ENCODE data around the gene LYZL2.
"Not testable (repeated sequence)": the region's sequence is repeated elsewhere in the genome, so short reads cannot be mapped to it uniquely, and the experiment has no call there.

LYZL2 gene

DNA sequence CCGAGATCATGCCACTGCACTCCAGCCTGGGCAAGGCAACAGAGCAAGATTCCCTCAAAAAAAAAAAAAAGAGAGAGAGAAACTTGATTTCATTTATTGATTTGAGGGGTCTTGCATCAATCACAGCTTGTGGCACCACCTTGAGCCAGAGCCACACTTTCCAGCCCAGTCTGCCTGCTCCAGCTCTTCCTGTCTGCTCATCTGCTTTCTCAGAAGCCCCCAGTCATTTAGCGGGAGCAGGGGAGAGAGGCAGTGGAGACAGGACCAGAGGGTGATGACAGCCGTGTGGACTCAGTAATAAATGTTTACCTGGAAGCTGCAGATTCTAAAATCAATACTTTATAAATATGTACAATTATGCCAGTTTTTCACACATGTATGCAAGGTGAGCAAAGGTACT lies 30.8 kb upstream of the LYZL2 start:
- H3K36me3 ChIP-seq (ENCODE audit: control insufficient read depth, insufficient read depth, low read length, severe bottlenecking); DNase-seq (ENCODE audit: low read depth); H3K9ac ChIP-seq (ENCODE audit: low read length); H3K4me3 ChIP-seq (ENCODE audit: low read length); H3K4me1 ChIP-seq (ENCODE audit: control insufficient read depth, insufficient read depth, low read length); H3K9me3 ChIP-seq (ENCODE audit: control insufficient read depth, low read length); H3K27me3 ChIP-seq (replicated peaks; ENCODE audit: control insufficient read depth, insufficient read depth, low read length): not testable (repeated sequence)

DNA sequence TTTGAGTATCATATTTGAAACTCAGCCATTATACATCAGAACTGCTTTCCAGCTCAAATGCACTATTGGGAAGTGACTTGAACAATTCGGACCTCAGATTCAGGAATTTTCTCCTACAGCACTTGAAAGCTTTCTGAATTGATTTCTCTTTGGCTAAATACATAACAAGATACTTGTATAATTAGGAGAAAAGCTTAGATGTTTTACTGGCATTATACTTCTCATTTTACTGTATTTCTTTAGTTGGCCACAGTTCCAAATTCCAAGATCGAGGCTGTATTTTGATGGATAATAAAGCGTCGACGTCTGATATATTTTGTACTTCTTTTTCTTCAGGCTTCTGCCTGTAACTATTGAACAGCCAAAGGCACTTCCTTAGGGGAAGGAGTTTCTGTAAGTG lies 26.7 kb upstream of the LYZL2 start:
- no peaks in the 10 kb centered on the region for H3K27me3 ChIP-seq (replicated peaks; ENCODE audit: control insufficient read depth, insufficient read depth, low read length)
- no peak overlapping the region for H3K4me3 ChIP-seq (ENCODE audit: low read length)
- peaks cover 8% of the 10 kb centered on the region for H3K4me1 ChIP-seq (ENCODE audit: control insufficient read depth, insufficient read depth, low read length)
- DNase-seq (ENCODE audit: low read depth), result no peak
- H3K36me3 ChIP-seq (ENCODE audit: control insufficient read depth, insufficient read depth, low read length, severe bottlenecking), result no peaks in the 10 kb centered on the region
- H3K9me3 ChIP-seq (ENCODE audit: control insufficient read depth, low read length), result no peaks in the 10 kb centered on the region
- H3K9ac ChIP-seq (ENCODE audit: low read length), result no peak overlapping the region

DNA sequence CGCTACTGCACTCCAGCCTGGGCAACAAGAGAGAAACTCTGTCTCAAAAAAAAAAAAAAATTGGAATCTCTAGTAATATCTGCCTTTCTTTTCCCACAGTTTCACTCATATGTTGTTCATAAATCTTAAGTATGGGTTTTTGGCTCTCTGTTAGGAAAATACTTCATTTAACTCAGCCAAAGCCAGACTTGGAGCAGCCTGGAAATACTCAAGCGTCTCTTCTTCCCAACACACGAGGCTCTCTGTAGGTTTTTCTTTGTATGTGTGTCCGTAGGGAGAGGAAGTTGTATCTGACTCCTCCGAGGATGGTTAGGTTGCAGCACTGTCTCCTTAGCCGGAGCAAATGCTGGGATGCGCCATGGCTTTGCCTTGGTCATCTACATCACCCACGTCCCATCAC lies 25.4 kb upstream of the LYZL2 start:
- not testable (repeated sequence) for DNase-seq (ENCODE audit: low read depth); H3K9ac ChIP-seq (ENCODE audit: low read length); H3K9me3 ChIP-seq (ENCODE audit: control insufficient read depth, low read length); H3K36me3 ChIP-seq (ENCODE audit: control insufficient read depth, insufficient read depth, low read length, severe bottlenecking); H3K27me3 ChIP-seq (replicated peaks; ENCODE audit: control insufficient read depth, insufficient read depth, low read length); H3K4me3 ChIP-seq (ENCODE audit: low read length)
- H3K4me1 ChIP-seq (ENCODE audit: control insufficient read depth, insufficient read depth, low read length), result peaks cover 12% of the 10 kb centered on the region

DNA sequence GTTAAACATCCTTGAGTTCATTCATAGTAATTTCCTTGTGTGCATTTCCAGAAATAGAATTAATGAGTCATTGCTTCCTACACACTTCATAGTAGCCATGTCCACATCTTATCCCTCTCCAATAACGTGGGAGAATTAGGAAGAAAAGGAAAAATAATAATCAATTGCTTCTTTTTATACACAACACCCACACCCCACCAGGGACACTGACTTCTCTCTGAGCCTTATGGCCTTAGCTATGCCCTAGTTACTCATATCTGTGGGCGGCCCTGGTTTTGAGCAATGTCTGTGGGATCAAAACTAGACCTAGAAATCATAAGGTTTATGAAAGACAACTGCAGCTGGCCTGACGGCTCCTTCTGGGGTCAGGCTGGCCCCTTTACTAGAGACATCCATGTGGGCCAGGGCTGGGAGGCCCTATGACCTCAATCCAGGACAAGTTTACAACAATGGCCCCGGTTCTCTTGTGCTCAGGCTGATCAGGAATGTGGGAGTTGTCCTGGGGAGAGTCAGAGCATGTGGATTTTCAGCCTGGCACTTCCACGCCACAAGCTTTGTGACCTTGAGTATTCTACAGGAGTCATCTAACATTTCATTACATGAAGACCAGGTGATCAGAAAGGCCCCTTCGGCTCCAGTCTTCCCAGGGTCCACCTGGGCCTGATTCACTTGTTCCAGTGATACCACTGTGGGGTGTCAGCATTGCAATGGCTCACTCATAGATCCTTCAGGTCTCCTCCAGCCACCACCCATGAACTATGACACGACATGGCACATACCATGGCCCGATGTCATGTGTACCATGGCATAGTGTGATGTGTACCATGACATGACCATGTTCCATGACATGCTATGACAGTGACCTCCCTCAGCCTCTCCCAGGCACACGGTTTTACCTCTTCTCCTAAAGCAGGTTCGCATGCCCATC lies 22.2 kb upstream of the LYZL2 start:
- H3K9me3 ChIP-seq (ENCODE audit: control insufficient read depth, low read length); H3K9ac ChIP-seq (ENCODE audit: low read length); H3K4me3 ChIP-seq (ENCODE audit: low read length); H3K27me3 ChIP-seq (replicated peaks; ENCODE audit: control insufficient read depth, insufficient read depth, low read length); H3K36me3 ChIP-seq (ENCODE audit: control insufficient read depth, insufficient read depth, low read length, severe bottlenecking): not testable (repeated sequence)
- H3K4me1 ChIP-seq (ENCODE audit: control insufficient read depth, insufficient read depth, low read length), result peaks cover 12% of the 10 kb centered on the region
- DNase-seq (ENCODE audit: low read depth), result peak; percentile 59

DNA sequence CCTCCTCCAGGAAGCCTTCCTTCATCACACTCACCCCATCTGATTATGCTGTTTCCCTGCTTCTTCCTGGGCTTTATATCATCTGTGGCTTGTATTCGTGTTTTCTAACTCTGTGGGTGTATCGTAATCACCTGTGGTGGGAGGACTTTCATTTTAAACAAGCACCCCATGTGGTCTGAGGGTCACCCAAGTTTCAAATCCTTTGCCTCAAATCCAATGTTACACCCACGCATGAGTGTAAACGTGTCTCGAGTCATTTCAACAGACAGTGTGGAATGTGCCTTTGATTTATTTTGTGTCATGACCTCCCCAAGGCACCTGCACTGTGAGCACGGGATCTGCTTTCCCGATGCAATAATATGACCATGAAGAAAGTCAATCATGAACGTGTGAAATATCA lies 17.5 kb upstream of the LYZL2 start:
- H3K9me3 ChIP-seq (ENCODE audit: control insufficient read depth, low read length), result no peaks in the 10 kb centered on the region
- DNase-seq (ENCODE audit: low read depth), result no peak
- H3K4me1 ChIP-seq (ENCODE audit: control insufficient read depth, insufficient read depth, low read length), result peaks cover 27% of the 10 kb centered on the region
- no peaks in the 10 kb centered on the region for H3K36me3 ChIP-seq (ENCODE audit: control insufficient read depth, insufficient read depth, low read length, severe bottlenecking)
- no peak overlapping the region for H3K9ac ChIP-seq (ENCODE audit: low read length)
- no peaks in the 10 kb centered on the region for H3K27me3 ChIP-seq (replicated peaks; ENCODE audit: control insufficient read depth, insufficient read depth, low read length)
- H3K4me3 ChIP-seq (ENCODE audit: low read length), result no peak overlapping the region

- peak overlapping the region; percentile 40 for H3K4me3 ChIP-seq (ENCODE audit: low read length)
- peaks cover 26% of the 10 kb centered on the region for H3K4me1 ChIP-seq (ENCODE audit: control insufficient read depth, insufficient read depth, low read length)
- no peaks in the 10 kb centered on the region for H3K36me3 ChIP-seq (ENCODE audit: control insufficient read depth, insufficient read depth, low read length, severe bottlenecking)
- no peaks in the 10 kb centered on the region for H3K9me3 ChIP-seq (ENCODE audit: control insufficient read depth, low read length)
- no peaks in the 10 kb centered on the region for H3K27me3 ChIP-seq (replicated peaks; ENCODE audit: control insufficient read depth, insufficient read depth, low read length)
- no peak overlapping the region for H3K9ac ChIP-seq (ENCODE audit: low read length)
- DNase-seq (ENCODE audit: low read depth), result peak; percentile 30
Measured at GRCh38 chr10:30645340-30645827, 15.8 kb upstream of the LYZL2 start.

DNA sequence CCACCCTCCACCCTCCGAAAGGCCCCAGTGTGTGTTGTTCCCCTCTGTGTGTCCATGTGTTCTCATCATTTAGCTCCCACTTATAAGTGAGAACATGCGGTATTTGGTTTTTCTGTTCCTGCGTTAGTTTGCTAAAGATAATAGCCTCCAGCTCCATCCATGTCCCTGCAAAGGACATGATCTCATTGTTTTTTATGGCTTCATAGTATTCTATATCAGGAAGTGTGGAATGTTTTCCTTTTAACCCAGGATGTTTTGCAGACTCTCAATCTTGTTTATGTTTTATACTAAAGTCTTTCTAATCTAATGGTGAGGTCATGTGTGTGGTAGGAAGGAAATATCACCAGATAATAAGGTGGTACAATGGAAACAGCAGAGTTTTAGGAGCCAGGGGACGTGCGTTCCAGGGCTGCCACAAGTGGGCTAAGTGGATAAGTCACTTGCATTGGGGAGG lies 14.9 kb upstream of the LYZL2 start:
- not testable (repeated sequence) for H3K9me3 ChIP-seq (ENCODE audit: control insufficient read depth, low read length); H3K4me3 ChIP-seq (ENCODE audit: low read length); H3K36me3 ChIP-seq (ENCODE audit: control insufficient read depth, insufficient read depth, low read length, severe bottlenecking); H3K9ac ChIP-seq (ENCODE audit: low read length); H3K27me3 ChIP-seq (replicated peaks; ENCODE audit: control insufficient read depth, insufficient read depth, low read length); DNase-seq (ENCODE audit: low read depth)
- H3K4me1 ChIP-seq (ENCODE audit: control insufficient read depth, insufficient read depth, low read length), result peaks cover 26% of the 10 kb centered on the region

- DNase-seq (ENCODE audit: low read depth); H3K9me3 ChIP-seq (ENCODE audit: control insufficient read depth, low read length): not testable (repeated sequence)
- peaks cover 26% of the 10 kb centered on the region for H3K4me1 ChIP-seq (ENCODE audit: control insufficient read depth, insufficient read depth, low read length)
Measured at GRCh38 chr10:30643557-30644199, 14.1 kb upstream of the LYZL2 start.

GRCh38 chr10:30642856-30643255 lies 13.3 kb upstream of the LYZL2 start:
- H3K4me1 ChIP-seq (ENCODE audit: control insufficient read depth, insufficient read depth, low read length), result peaks cover 27% of the 10 kb centered on the region
- H3K9ac ChIP-seq (ENCODE audit: low read length); H3K27me3 ChIP-seq (replicated peaks; ENCODE audit: control insufficient read depth, insufficient read depth, low read length); H3K36me3 ChIP-seq (ENCODE audit: control insufficient read depth, insufficient read depth, low read length, severe bottlenecking); DNase-seq (ENCODE audit: low read depth); H3K9me3 ChIP-seq (ENCODE audit: control insufficient read depth, low read length); H3K4me3 ChIP-seq (ENCODE audit: low read length): not testable (repeated sequence)

More at GRCh38 chr10:30643557-30644199, 14.1 kb upstream of the LYZL2 start:
- not testable (repeated sequence) for H3K27me3 ChIP-seq (replicated peaks; ENCODE audit: control insufficient read depth, insufficient read depth, low read length); H3K36me3 ChIP-seq (ENCODE audit: control insufficient read depth, insufficient read depth, low read length, severe bottlenecking); H3K4me3 ChIP-seq (ENCODE audit: low read length); H3K9ac ChIP-seq (ENCODE audit: low read length)

DNA sequence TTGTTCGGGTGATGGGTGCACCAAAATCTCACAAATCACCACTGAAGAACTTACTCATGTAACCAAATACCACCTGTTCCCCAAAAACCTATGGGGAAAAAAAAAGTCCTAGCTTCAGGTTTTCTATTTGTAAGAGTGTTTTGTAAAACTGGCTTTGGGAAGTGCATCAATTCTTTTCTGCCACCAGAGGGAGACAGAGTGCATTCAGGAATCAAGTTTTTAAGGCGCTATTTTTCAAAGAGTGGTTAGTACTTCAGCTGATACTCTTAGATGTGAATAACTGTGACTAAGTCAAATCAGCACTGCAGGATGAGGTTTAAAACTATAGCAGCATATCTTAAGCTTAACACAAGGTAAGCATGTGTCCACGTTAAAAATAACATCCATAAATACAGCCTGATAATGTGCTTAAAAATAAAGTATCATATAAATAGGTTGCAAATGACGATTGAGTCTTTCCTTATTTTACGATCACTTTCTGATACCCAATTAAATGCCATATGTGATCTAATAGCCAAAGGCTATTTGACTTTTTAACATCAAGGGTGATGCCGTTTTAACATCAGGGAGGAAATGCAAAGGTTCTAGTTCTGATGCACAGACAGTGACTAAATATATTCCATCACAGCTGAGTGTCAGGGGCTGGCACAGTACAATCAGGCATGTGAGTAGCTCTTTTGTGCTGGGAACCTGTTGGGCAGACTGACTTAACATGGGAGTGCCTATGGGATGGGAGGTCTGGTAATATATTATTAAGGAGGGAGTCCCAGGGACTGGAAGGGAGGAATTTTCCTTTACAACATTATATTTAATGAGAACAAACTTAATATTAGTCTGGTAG lies 10.6 kb upstream of the LYZL2 start:
- H3K36me3 ChIP-seq (ENCODE audit: control insufficient read depth, insufficient read depth, low read length, severe bottlenecking), result no peaks in the 10 kb centered on the region
- peak; percentile 82 for DNase-seq (ENCODE audit: low read depth)
- H3K4me1 ChIP-seq (ENCODE audit: control insufficient read depth, insufficient read depth, low read length), result peaks cover 29% of the 10 kb centered on the region
- H3K4me3 ChIP-seq (ENCODE audit: low read length), result no peak overlapping the region
- H3K9ac ChIP-seq (ENCODE audit: low read length), result no peak overlapping the region
- H3K9me3 ChIP-seq (ENCODE audit: control insufficient read depth, low read length), result no peaks in the 10 kb centered on the region
- no peaks in the 10 kb centered on the region for H3K27me3 ChIP-seq (replicated peaks; ENCODE audit: control insufficient read depth, insufficient read depth, low read length)

Data from adipocyte (in vitro differentiated cells).